Transverse colon (tissue), 4 donors: ENCODE data around the gene KLHL17. TPM values are rescaled to one million over a fixed set of nuclear protein-coding genes. Genes with fewer than 3 reads are reported as not detected.

ENCODE experiments used
- DNase-seq: peaks from one replicate; pipeline ENCODE4 v3.0.0-alpha.2; 2019
- H3K27ac ChIP-seq, 4 donors: fragments of 200-600 bp; sonication (generic); 2 replicates each; pipeline ENCODE4 v1.5.1; 2016 to 2018; ENCODE audit warnings: inconsistent platforms in 4 of 4
- H3K27me3 ChIP-seq: fragments of 200-600 bp; sonication (generic); 2 replicates; pipeline ENCODE4 v1.5.1; 2017; ENCODE audit warnings: inconsistent platforms
- H3K36me3 ChIP-seq, 4 donors: fragments of 200-600 bp; sonication (generic); 2 replicates each; pipeline ENCODE4 v1.5.1; 2017 to 2019; ENCODE audit warnings: inconsistent platforms in 4 of 4
- H3K4me1 ChIP-seq, 4 donors: fragments of 200-600 bp; sonication (generic); 2 replicates each; pipeline ENCODE4 v1.5.1; 2017 to 2020; ENCODE audit warnings: inconsistent platforms in 4 of 4
- H3K4me3 ChIP-seq, 4 donors: fragments of 200-600 bp; sonication (generic); 1 replicate in 1 of 4; 2 replicates in 3 of 4; pipeline versions ENCODE4 v1.5.1 to v1.6.1; 2017 to 2019; ENCODE audit warnings: inconsistent platforms in 4 of 4
- H3K9me3 ChIP-seq, 2 donors: fragments of 200-600 bp; sonication (generic); 2 replicates each; pipeline ENCODE4 v1.5.1; 2017 to 2019; ENCODE audit warnings: inconsistent platforms in 2 of 2
- EP300 ChIP-seq: sonication (generic); formaldehyde crosslinking; IDR thresholded peaks from one replicate; pipeline ENCODE4 v1.6.1; 2017; ENCODE audit warnings: antibody characterized with exemption, low read depth
- POLR2A ChIP-seq: fragments of 450-650 bp; IDR thresholded peaks from one replicate; pipeline ENCODE4 v1.6.1; 2016; ENCODE audit warnings: antibody characterized with exemption, mild to moderate bottlenecking, moderate library complexity
- POLR2AphosphoS5 ChIP-seq, 3 donors: sonication (generic); formaldehyde crosslinking; IDR thresholded peaks; one replicate each; pipeline ENCODE4 v1.6.1; 2016; ENCODE audit warnings: antibody characterized with exemption in 3 of 3
- WGBS, 2 donors: methylation state at CpG; one replicate each; pipeline ENCODE4 v1.1.5; 2018; ENCODE audit warnings: low coverage in 1 of 2; 5-methylcytosine and 5-hydroxymethylcytosine counted together
- in situ Hi-C, 4 donors: fragments of 200-750 bp; cut with MboI; loops; one replicate each; pipeline versions ENCODE4 v1.15.0 to v1.15.1; 2017; ENCODE audit warnings: low sequenced_read_pairs in 3 of 4, low pct_ligation_motif_present in 1 of 4, low pct_unique_long_range_greater_than_20kb in 1 of 4
- intact Hi-C: fragments of 100-400 bp; cut with DNase I; formaldehyde crosslinking; loops from one replicate; pipeline ENCODE4 v1.15.1; 2023; ENCODE audit warnings: low total_unique reads
- total RNA-seq, 4 donors: library from RNA; depleted of rRNA; stranded (reverse); fragments of >200 nt; gene quantifications; one replicate each; pipeline ENCODE4 v1.1.0, GENCODE V29; 2016
- TF ChIP-seq, protein P1 (sequence below), 5 experiments: fragments of 200-600 bp in 3 of 5; fragments of 450-650 bp in 2 of 5; sonication (generic) in 3 of 5; IDR thresholded peaks; 1 replicate in 2 of 5; 2 replicates in 3 of 5; pipeline ENCODE4 v1.5.1; 2016 to 2017; ENCODE audit warnings: antibody characterized with exemption in 5 of 5, inconsistent platforms in 3 of 5, mild to moderate bottlenecking in 2 of 5, moderate library complexity in 1 of 5

KLHL17 gene
- total RNA-seq, 4 donors from 2014 or later: 10.8 to 26.1 (median 11.4) TPM

DNA sequence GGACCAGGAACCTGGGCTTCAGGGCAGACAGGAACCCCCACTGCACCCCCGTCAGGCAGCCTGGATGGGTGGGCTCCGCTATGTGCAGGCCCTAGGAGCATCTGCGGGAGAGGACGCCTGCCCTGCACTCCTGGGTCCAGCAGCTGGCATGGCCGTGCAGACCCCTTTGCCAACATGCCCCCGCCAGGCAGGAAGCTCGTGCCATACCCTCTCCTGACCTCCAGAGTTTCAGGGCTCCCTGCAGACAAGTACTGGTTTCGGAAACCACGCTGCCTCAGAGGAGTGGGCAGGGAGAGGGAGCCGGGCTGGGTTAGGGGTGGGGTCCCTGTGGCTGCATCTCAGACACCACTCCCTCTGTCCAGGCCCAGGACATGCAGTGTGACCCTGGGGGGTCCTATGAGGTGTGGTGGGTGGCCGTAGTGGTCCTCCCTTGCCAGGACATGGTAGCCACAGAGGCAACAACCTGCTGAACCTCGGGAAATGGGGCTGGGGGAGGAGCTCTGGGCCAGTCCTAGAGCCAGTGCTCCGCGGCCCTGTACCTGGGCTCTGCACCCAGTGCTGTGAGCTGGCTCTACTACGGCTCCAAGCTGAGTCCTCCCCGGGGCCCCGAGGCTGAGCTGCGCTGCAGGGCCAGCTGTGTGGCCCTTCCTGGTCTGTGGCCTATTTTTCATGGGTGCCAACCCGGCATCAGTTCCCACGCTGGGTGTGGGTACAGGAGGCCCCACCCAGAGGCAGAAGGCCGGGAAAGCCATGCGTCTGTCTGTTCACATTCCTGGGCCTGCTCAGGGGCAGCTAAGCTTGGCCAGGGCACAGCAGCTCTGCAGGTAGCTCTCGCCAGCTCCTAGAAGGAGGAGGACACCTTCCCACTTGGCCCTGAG lies 7.3 kb downstream of the KLHL17 start:
- H3K4me3 ChIP-seq: no peak overlapping the region
- H3K27me3 ChIP-seq: peaks cover 45% of the 10 kb centered on the region
- no peak overlapping the region for H3K27ac ChIP-seq
- no peaks in the 10 kb centered on the region for H3K9me3 ChIP-seq
- WGBS, 2 donors: 62% methylated on average over 22 of the region's 23 CpGs; no CpG with 5 or more reads in 1 of the 2 donors
- in situ Hi-C loops (no loop called here), intact Hi-C loops (loop anchor here (5.0 kb wide), 1 partner anchor 55 kb away; no protein-coding TSS in a partner anchor)
- H3K36me3 ChIP-seq: no peaks in the 10 kb centered on the region
- TF ChIP-seq POLR2AphosphoS5 (IDR thresholded peaks at IDR 0.05): no peak
- no peak for TF ChIP-seq POLR2A
- TF ChIP-seq, protein P1, sequence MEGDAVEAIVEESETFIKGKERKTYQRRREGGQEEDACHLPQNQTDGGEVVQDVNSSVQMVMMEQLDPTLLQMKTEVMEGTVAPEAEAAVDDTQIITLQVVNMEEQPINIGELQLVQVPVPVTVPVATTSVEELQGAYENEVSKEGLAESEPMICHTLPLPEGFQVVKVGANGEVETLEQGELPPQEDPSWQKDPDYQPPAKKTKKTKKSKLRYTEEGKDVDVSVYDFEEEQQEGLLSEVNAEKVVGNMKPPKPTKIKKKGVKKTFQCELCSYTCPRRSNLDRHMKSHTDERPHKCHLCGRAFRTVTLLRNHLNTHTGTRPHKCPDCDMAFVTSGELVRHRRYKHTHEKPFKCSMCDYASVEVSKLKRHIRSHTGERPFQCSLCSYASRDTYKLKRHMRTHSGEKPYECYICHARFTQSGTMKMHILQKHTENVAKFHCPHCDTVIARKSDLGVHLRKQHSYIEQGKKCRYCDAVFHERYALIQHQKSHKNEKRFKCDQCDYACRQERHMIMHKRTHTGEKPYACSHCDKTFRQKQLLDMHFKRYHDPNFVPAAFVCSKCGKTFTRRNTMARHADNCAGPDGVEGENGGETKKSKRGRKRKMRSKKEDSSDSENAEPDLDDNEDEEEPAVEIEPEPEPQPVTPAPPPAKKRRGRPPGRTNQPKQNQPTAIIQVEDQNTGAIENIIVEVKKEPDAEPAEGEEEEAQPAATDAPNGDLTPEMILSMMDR (IDR thresholded peaks at IDR 0.05): no peak
- no peak for TF ChIP-seq EP300
- no peak for DNase-seq
- peaks cover 12 to 16% (median 15%) of the 10 kb centered on the region in 4 donors for H3K4me1 ChIP-seq

DNA sequence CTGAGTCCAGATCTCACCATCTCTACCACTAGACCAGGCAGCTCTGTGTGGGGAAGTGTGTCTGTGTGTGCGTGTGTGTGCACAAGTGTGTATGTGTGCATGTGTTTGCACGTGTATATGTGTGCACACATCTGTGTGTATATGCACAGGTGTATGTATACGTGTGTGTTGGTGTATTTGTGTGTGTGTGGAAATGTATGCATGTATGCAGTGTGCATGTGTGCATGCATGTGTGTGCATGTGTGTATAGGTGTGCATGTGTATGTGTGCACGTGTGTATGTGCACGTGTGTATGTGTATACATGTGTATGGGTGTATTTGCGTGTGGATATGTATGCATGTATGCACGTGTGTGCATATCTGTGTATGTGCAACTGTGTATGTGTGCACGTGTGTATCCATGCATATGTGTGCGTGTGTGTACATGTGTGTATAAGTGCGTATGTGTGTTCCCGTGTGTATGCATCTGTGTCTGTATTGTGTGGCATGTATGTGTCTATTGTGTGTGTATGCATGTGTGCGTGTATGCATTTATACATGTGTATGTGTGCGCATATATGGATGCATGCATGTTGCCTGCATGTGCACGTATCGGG lies 9.0 kb downstream of the KLHL17 start:
- WGBS, 2 donors: 76 to 80% methylated on average over 12 to 15 of the region's 15 CpGs
- in situ Hi-C loops (no loop called here), intact Hi-C loops (loop anchor here (5.0 kb wide), 1 partner anchor 57 kb away; no protein-coding TSS in a partner anchor)
- DNase-seq: no peak
- TF ChIP-seq EP300: no peak
- TF ChIP-seq, protein P1 (IDR thresholded peaks at IDR 0.05): no peak
- no peak for TF ChIP-seq POLR2A
- no peak for TF ChIP-seq POLR2AphosphoS5 (IDR thresholded peaks at IDR 0.05)
- Histone ChIP-seq H3K9me3 (no peaks in the 10 kb centered on the region), H3K36me3 (no peaks in the 10 kb centered on the region), H3K27me3 (peaks cover 57% of the 10 kb centered on the region), H3K4me3 (no peak overlapping the region), H3K4me1 (peaks cover 12 to 16% (median 15%) of the 10 kb centered on the region in 4 donors), H3K27ac (no peak overlapping the region)

DNA sequence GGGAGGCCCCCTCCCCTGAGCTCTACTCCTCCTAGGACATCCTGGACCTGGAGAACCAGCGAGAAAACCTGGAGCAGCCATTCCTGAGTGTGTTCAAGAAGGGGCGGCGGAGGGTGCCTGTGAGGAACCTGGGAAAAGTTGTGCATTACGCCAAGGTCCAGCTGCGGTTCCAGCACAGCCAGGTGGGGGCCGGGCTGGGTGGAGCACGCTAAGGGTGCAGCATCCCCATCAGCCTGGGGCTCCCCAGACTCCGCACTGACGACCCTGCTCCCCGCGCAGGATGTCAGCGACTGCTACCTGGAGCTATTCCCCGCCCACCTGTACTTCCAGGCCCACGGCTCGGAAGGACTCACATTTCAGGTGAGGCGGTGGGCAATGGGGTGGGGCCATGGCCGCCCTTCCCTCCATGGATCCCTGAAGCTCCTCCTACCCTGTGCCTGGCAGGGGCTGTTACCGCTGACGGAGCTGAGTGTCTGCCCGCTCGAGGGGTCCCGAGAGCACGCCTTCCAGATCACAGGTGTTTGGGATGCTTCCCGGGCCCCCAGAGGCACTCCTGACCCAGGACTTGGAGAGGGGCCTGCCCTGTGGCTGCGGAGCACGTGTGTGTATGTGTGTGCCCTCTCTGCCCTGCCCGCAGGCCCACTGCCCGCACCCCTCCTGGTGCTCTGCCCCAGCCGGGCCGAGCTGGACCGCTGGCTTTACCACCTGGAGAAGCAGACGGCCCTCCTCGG lies 10.0 kb downstream of the KLHL17 start:
- Histone ChIP-seq H3K36me3 (no peaks in the 10 kb centered on the region), H3K27me3 (peaks cover 68% of the 10 kb centered on the region), H3K9me3 (no peaks in the 10 kb centered on the region), H3K4me3 (no peak overlapping the region), H3K27ac (no peak overlapping the region), H3K4me1 (peaks cover 12 to 16% (median 15%) of the 10 kb centered on the region in 4 donors)
- TF ChIP-seq POLR2AphosphoS5 (IDR thresholded peaks at IDR 0.05) (no peak), EP300 (no peak), POLR2A (no peak)
- TF ChIP-seq, protein P1 (IDR thresholded peaks at IDR 0.05): no peak
- 27% methylated on average over 29 of the region's 33 CpGs; no CpG with 5 or more reads in 1 of the 2 donors for WGBS, 2 donors
- DNase-seq: no peak
- intact Hi-C loops: no loop called here
- in situ Hi-C loops: no loop called here
